WTC11 (cell line): Measurements from ENCODE around the gene ZNF438. TPM values are rescaled to one million over a fixed set of nuclear protein-coding genes. Genes with fewer than 3 reads are reported as not detected.

Experiments used
- ATAC-seq: fragments of 200-7000 bp; cut with Tn5 transposase; 2 replicates; pipeline ENCODE4 v1.10.0; 2021; ENCODE audit warnings: mild to moderate bottlenecking, moderate library complexity
- CTCF ChIA-PET: fragments of 300-600 bp; sonication (Branson Sonifier 250); formaldehyde crosslinking; loops from one replicate; lab custom pipeline; 2021; ENCODE audit warnings: antibody characterized with exemption; lab: Charles Lee
- POLR2A ChIA-PET: fragments of 350-600 bp; sonication (Branson Sonifier 250); formaldehyde crosslinking; loops from one replicate; lab custom pipeline; 2021; ENCODE audit warnings: antibody characterized with exemption; lab: Charles Lee
- DNase-seq: peaks from one replicate; pipeline ENCODE4 v3.0.0; 2021; ENCODE audit warnings: low spot score
- H3K27ac Mint-ChIP-seq: 2 replicates; pipeline ENCODE4 v1.8.0; 2021; ENCODE audit warnings: mixed read lengths
- H3K27me3 Mint-ChIP-seq: 2 replicates; pipeline ENCODE4 v1.8.0; 2021; ENCODE audit warnings: low read depth, mild to moderate bottlenecking, moderate library complexity, mixed read lengths
- H3K36me3 Mint-ChIP-seq: 2 replicates; pipeline ENCODE4 v1.8.0; 2021; ENCODE audit warnings: mixed read lengths
- H3K4me1 Mint-ChIP-seq: 2 replicates; pipeline ENCODE4 v1.8.0; 2022; ENCODE audit warnings: mixed read lengths
- H3K4me3 Mint-ChIP-seq: 2 replicates; pipeline ENCODE4 v1.8.0; 2021; ENCODE audit warnings: mild to moderate bottlenecking, moderate library complexity, mixed read lengths
- H3K9me3 Mint-ChIP-seq: 2 replicates; pipeline ENCODE4 v1.8.0; 2021; ENCODE audit warnings: mixed read lengths
- CREB1 ChIP-seq: sonication (generic); formaldehyde crosslinking; IDR thresholded peaks from 2 replicates; pipeline ENCODE4 v1.8.0; 2023; ENCODE audit warnings: mild to moderate bottlenecking, missing genetic modification reagents
- ESRRA ChIP-seq: sonication (generic); formaldehyde crosslinking; IDR thresholded peaks from 2 replicates; pipeline ENCODE4 v1.8.1; 2022; ENCODE audit warnings: mild to moderate bottlenecking, missing genetic modification reagents, borderline replicate concordance
- JUN ChIP-seq: sonication (generic); formaldehyde crosslinking; IDR thresholded peaks from 2 replicates; pipeline ENCODE4 v1.8.0; 2023; ENCODE audit warnings: mild to moderate bottlenecking, missing genetic modification reagents
- NFATC4 ChIP-seq: fragments of 250-450 bp; sonication (Bioruptor Pico); IDR thresholded peaks from 2 replicates; pipeline ENCODE4 v1.9.0; 2021; ENCODE audit warnings: mild to moderate bottlenecking
- NFYB ChIP-seq: sonication (generic); formaldehyde crosslinking; conservative IDR thresholded peaks from 2 replicates; pipeline ENCODE4 v1.8.0; 2022; ENCODE audit warnings: low read depth, missing genetic modification reagents
- NR1H2 ChIP-seq: sonication (generic); formaldehyde crosslinking; IDR thresholded peaks from 2 replicates; pipeline ENCODE4 v1.9.0; 2021; ENCODE audit warnings: mild to moderate bottlenecking, moderate library complexity, missing genetic modification reagents
- PRRX2 ChIP-seq: fragments of 250-450 bp; sonication (Bioruptor Pico); IDR thresholded peaks from 2 replicates; pipeline ENCODE4 v1.8.0; 2021; ENCODE audit warnings: mild to moderate bottlenecking
- ZNF232 ChIP-seq: sonication (generic); formaldehyde crosslinking; IDR thresholded peaks from 2 replicates; pipeline ENCODE4 v1.8.0; 2022; ENCODE audit warnings: mild to moderate bottlenecking, missing genetic modification reagents
- ZNF423 ChIP-seq: fragments of 250-450 bp; sonication (Bioruptor Pico); IDR thresholded peaks from 2 replicates; pipeline ENCODE4 v2.1.2; 2022; ENCODE audit warnings: mild to moderate bottlenecking, moderate library complexity
- total RNA-seq: library from RNA; stranded (reverse); gene quantifications from 3 replicates; pipeline ENCODE4 v1.2.3, GENCODE V29; 2021
- TF ChIP-seq, protein P1 (sequence below): fragments of 250-450 bp; sonication (Bioruptor Pico); IDR thresholded peaks from 2 replicates; pipeline ENCODE4 v1.8.0; 2021; ENCODE audit warnings: mild to moderate bottlenecking
- TF ChIP-seq, protein P2 (sequence below): sonication (generic); formaldehyde crosslinking; conservative IDR thresholded peaks from 2 replicates; pipeline ENCODE4 v1.8.1; 2022; ENCODE audit warnings: mild to moderate bottlenecking, missing genetic modification reagents
- TF ChIP-seq, protein P3 (sequence below): sonication (generic); formaldehyde crosslinking; IDR thresholded peaks from 2 replicates; pipeline ENCODE4 v1.8.1; 2022; ENCODE audit warnings: missing genetic modification reagents, borderline replicate concordance
- TF ChIP-seq, protein P4 (sequence below): fragments of 250-450 bp; sonication (Bioruptor Pico); IDR thresholded peaks from 2 replicates; pipeline ENCODE4 v1.9.0; 2021; ENCODE audit warnings: mild to moderate bottlenecking
- TF ChIP-seq, protein P5 (sequence below): fragments of 250-450 bp; sonication (Bioruptor Pico); conservative IDR thresholded peaks from 2 replicates; pipeline ENCODE4 v1.9.0; 2021; ENCODE audit warnings: mild to moderate bottlenecking

ZNF438 gene
- total RNA-seq, 1 experiment from 2014 or later: 1.9 TPM

DNA sequence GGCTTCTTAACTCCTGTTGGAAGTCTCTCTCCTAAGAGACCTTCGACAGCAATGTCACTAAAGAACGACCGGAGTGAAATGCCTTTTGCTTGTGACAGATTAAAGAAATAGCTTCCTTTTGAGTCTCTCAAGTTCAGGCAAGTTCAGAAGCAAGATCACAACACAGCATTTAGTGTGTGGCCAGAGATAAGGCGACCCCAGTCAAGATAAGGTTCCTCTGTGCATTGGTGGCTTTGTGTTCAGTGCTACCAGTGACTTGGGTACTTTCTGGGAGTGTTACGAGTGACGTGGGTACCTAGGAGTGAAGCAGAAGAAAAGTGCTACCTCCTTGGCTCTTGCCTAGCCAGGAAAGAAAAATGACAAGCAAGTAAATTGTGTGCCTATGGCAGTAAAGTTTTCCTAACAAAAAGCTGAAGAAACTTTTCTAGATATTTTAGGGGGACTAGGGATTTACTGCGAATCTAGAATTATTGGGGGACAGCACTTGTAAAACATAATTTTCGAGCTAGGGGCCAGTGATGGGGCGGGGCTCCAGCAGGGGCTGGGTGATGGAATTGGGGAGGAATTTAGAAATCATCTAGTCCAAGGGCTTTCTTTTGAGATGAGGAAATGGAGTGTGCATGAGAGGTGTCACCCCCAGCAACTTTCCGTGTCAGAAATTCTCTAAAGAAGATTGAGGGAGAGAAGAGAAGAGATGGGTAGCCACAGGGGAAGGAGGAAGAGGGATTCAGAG, 210.2 kb downstream of the ZNF438 start (continued):
- TF ChIP-seq NR1H2: no peak
- TF ChIP-seq, protein P1, sequence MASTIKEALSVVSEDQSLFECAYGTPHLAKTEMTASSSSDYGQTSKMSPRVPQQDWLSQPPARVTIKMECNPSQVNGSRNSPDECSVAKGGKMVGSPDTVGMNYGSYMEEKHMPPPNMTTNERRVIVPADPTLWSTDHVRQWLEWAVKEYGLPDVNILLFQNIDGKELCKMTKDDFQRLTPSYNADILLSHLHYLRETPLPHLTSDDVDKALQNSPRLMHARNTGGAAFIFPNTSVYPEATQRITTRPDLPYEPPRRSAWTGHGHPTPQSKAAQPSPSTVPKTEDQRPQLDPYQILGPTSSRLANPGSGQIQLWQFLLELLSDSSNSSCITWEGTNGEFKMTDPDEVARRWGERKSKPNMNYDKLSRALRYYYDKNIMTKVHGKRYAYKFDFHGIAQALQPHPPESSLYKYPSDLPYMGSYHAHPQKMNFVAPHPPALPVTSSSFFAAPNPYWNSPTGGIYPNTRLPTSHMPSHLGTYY (CRISPR knock-in tag): no peak

DNA sequence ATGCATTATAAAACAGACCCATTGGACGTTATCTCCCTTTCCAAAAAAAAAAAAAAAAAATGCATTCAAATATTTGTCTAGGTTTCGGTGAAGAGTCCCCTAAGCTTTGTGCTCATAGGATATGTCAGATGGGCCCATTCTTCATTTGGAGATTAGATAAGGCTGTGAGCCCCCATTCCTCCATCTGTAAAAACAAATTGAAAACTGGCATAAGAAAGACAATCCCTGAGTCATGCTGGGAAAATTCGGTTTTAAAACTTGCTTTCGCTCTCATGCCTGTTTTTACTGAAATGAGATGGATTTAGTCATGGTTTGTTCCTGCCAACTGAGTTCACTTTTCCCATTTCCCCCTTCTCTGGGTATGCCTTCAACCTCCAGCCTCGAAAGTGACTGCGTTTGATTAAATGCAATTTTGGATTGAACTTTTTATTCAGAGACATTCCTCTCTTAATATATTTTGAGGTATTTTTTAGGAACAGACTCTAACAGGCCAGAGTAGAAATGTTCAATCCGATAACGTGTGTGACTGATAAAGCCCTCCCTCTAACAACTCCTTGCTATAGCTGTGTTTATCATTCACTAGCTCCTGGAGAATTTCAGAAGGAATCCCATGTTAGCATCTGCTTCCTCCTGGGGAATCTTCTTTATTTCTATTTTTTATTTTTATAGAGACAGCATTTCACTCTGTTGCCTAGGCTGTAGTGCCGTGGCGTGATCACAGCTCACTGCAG, 211.2 kb downstream of the ZNF438 start:
- no peak overlapping the region for H3K4me3 Mint-ChIP-seq
- ATAC-seq (no peak), DNase-seq (no peak)
- ChIA-PET POLR2A (no interaction called here), CTCF (interaction anchor here (1.3 kb wide), 1 partner anchor 133 kb away, joined by 7 read pairs; no protein-coding TSS in a partner anchor)
- H3K4me1 Mint-ChIP-seq: peaks cover 22% of the 10 kb centered on the region
- H3K27ac Mint-ChIP-seq: no peak overlapping the region
- no peaks in the 10 kb centered on the region for H3K36me3 Mint-ChIP-seq
- TF ChIP-seq JUN (CRISPR knock-in tag): no peak
- TF ChIP-seq ESRRA: no peak
- no peak for TF ChIP-seq ZNF423 (CRISPR knock-in tag)
- no peak for TF ChIP-seq PRRX2 (CRISPR knock-in tag)
- TF ChIP-seq, protein P1 (CRISPR knock-in tag): no peak
- TF ChIP-seq, protein P2, sequence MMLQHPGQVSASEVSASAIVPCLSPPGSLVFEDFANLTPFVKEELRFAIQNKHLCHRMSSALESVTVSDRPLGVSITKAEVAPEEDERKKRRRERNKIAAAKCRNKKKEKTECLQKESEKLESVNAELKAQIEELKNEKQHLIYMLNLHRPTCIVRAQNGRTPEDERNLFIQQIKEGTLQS (CRISPR knock-in tag): no peak
- TF ChIP-seq, protein P3, sequence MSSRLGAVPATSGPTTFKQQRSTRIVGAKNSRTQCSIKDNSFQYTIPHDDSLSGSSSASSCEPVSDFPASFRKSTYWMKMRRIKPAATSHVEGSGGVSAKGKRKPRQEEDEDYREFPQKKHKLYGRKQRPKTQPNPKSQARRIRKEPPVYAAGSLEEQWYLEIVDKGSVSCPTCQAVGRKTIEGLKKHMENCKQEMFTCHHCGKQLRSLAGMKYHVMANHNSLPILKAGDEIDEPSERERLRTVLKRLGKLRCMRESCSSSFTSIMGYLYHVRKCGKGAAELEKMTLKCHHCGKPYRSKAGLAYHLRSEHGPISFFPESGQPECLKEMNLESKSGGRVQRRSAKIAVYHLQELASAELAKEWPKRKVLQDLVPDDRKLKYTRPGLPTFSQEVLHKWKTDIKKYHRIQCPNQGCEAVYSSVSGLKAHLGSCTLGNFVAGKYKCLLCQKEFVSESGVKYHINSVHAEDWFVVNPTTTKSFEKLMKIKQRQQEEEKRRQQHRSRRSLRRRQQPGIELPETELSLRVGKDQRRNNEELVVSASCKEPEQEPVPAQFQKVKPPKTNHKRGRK (CRISPR knock-in tag): no peak
- no peak for TF ChIP-seq NFYB (CRISPR knock-in tag)
- no peak for TF ChIP-seq NFATC4 (CRISPR knock-in tag)
- no peak for TF ChIP-seq ZNF232
- no peak for TF ChIP-seq CREB1
- TF ChIP-seq, protein P4, sequence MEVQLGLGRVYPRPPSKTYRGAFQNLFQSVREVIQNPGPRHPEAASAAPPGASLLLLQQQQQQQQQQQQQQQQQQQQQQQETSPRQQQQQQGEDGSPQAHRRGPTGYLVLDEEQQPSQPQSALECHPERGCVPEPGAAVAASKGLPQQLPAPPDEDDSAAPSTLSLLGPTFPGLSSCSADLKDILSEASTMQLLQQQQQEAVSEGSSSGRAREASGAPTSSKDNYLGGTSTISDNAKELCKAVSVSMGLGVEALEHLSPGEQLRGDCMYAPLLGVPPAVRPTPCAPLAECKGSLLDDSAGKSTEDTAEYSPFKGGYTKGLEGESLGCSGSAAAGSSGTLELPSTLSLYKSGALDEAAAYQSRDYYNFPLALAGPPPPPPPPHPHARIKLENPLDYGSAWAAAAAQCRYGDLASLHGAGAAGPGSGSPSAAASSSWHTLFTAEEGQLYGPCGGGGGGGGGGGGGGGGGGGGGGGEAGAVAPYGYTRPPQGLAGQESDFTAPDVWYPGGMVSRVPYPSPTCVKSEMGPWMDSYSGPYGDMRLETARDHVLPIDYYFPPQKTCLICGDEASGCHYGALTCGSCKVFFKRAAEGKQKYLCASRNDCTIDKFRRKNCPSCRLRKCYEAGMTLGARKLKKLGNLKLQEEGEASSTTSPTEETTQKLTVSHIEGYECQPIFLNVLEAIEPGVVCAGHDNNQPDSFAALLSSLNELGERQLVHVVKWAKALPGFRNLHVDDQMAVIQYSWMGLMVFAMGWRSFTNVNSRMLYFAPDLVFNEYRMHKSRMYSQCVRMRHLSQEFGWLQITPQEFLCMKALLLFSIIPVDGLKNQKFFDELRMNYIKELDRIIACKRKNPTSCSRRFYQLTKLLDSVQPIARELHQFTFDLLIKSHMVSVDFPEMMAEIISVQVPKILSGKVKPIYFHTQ: no peak
- TF ChIP-seq, protein P5, sequence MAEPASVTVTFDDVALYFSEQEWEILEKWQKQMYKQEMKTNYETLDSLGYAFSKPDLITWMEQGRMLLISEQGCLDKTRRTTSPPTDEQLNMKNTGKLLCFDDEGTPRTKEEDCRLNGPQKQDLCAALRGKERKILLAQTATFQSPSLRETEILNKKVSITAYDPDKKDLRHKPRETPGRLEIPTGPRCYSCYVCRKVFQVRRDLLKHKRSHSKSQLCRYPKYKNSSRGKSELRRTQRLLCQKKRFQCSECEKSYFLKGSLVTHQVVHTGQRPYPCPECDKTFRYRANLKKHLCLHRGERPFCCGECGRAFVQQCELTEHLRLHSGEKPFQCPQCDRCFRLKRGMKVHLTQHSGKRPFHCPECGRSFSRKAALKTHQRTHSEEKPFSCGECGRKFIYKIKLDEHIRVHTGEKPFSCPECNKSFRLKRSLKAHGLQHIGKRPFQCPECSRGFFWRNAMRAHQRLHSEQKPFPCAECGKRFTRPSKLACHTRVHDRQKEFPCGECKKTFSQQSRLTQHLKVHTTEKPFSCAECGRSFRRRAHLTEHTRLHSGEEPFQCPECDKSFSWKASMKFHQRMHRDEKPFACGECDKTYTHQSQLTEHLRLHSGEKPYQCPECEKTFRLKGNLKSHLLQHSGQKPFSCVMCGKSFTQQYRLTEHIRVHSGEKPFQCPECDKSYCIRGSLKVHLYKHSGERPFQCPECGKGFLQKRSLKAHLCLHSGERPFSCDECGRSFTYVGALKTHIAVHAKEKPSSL (CRISPR knock-in tag): no peak
- peaks cover 34% of the 10 kb centered on the region for H3K27me3 Mint-ChIP-seq
- H3K9me3 Mint-ChIP-seq: peaks cover 6% of the 10 kb centered on the region; the same call in 1 of the 2 replicates
